PFSK-1 (cell line): ENCODE measurements around the gene TPK1.

Experiments
- FOXP2 ChIP-seq: optimal IDR thresholded peaks from 2 replicates; pipeline ENCODE3; 2011; ENCODE audit warnings: borderline replicate concordance, control low read depth, inconsistent platforms; ENCODE audit not compliant: insufficient read depth; ENCODE audit errors: extremely low read length, extremely low read depth
- POLR2AphosphoS5 ChIP-seq: IDR thresholded peaks from 2 replicates; pipeline ENCODE4 v1.6.1; 2012; ENCODE audit warnings: low read depth, mild to moderate bottlenecking, control low read depth, low read length, moderate library complexity
- REST ChIP-seq, 2 experiments: IDR thresholded peaks; 2 replicates each; pipeline versions ENCODE4 v1.6.1 to v1.8.0; 2011 to 2012; ENCODE audit warnings: low read depth in 2 of 2, low read length in 2 of 2, control low read depth in 1 of 2, inconsistent platforms in 1 of 2, mild to moderate bottlenecking in 1 of 2, moderate library complexity in 1 of 2; ENCODE audit not compliant: insufficient read depth in 1 of 2
- SIN3A ChIP-seq: IDR thresholded peaks from 2 replicates; pipeline ENCODE4 v1.6.1; 2012; ENCODE audit warnings: mild to moderate bottlenecking, low read length, moderate library complexity, borderline replicate concordance; ENCODE audit not compliant: insufficient read depth
- TAF1 ChIP-seq: IDR thresholded peaks from 2 replicates; pipeline ENCODE4 v1.6.1; 2012; ENCODE audit warnings: low read length, control low read depth, borderline replicate concordance; ENCODE audit not compliant: insufficient read depth

TPK1 gene

GRCh38 chr7:144821067-144821466 is 14.8 kb downstream of the TPK1 start:
- TF ChIP-seq REST (IDR thresholded peaks at IDR 0.05; ENCODE audit: insufficient read depth in 1 of 2, low read depth in 2 of 2, low read length in 2 of 2) (no peak), SIN3A (no peak), TAF1 (no peak), FOXP2 (no peak)

DNA sequence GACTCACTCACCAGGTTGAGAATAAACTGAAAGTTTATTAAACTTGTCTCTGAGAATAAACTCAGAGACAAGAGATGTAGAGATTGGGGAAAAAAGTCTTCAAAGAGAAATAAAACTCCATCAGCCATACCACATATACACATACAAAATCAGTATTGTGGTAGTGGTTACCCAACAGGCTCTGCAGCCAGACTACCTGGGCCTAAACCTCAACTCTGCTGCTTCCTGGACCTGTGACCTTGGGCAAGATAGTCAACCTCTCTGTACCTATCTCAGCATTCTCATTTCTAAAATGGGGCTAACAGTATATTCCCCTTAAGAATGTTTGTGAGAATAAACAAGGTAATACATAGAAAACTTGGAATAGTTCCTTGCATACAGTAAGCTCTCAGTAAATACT is 15.3 kb downstream of the TPK1 start:
- no peak for TF ChIP-seq FOXP2
- no peak for TF ChIP-seq SIN3A
- no peak for TF ChIP-seq TAF1
- TF ChIP-seq POLR2AphosphoS5: no peak
- TF ChIP-seq REST (IDR thresholded peaks at IDR 0.05; ENCODE audit: insufficient read depth in 1 of 2, low read depth in 2 of 2, low read length in 2 of 2): no peak

- TF ChIP-seq TAF1: no peak
- no peak for TF ChIP-seq REST (IDR thresholded peaks at IDR 0.05; ENCODE audit: insufficient read depth in 1 of 2, low read depth in 2 of 2, low read length in 2 of 2)
- TF ChIP-seq FOXP2: no peak
- TF ChIP-seq SIN3A: no peak
- TF ChIP-seq POLR2AphosphoS5: no peak
These were observed 16.3 kb downstream of the TPK1 start for GRCh38 chr7:144819566-144819965.

GRCh38 chr7:144818511-144818910 is 17.3 kb downstream of the TPK1 start:
- no peak for TF ChIP-seq TAF1
- TF ChIP-seq SIN3A: no peak
- no peak for TF ChIP-seq REST (IDR thresholded peaks at IDR 0.05; ENCODE audit: insufficient read depth in 1 of 2, low read depth in 2 of 2, low read length in 2 of 2)
- TF ChIP-seq FOXP2: no peak
- TF ChIP-seq POLR2AphosphoS5: no peak

GRCh38 chr7:144817001-144817400 is 18.9 kb downstream of the TPK1 start:
- no peak for TF ChIP-seq TAF1
- no peak for TF ChIP-seq SIN3A
- TF ChIP-seq REST (IDR thresholded peaks at IDR 0.05; ENCODE audit: insufficient read depth in 1 of 2, low read depth in 2 of 2, low read length in 2 of 2): no peak
- no peak for TF ChIP-seq FOXP2
- no peak for TF ChIP-seq POLR2AphosphoS5
